Esophagus squamous epithelium (tissue), 4 donors: ENCODE results near the gene CCDC187.

Experiments used
- CTCF ChIP-seq, 6 experiments: fragments of 450-650 bp in 4 of 6; fragments of 200-600 bp in 2 of 6; sonication (generic) in 2 of 6; IDR thresholded peaks; one replicate each; pipeline ENCODE4 v1.5.1; 2016 to 2019; ENCODE audit warnings: antibody characterized with exemption in 6 of 6, mild to moderate bottlenecking in 4 of 6, moderate library complexity in 4 of 6
- POLR2A ChIP-seq, 4 donors: fragments of 450-650 bp; IDR thresholded peaks; one replicate each; pipeline ENCODE4 v1.6.1; 2017; ENCODE audit warnings: antibody characterized with exemption in 4 of 4, mild to moderate bottlenecking in 4 of 4, moderate library complexity in 3 of 4

- no peak for TF ChIP-seq CTCF (IDR thresholded peaks at IDR 0.05)
- TF ChIP-seq POLR2A (IDR thresholded peaks at IDR 0.05), result no peak
These were observed 30.6 kb upstream of the CCDC187 start for GRCh38 chr9:136334541-136334940.
